Measurements from ENCODE around the gene FABP1. TPM values are rescaled to one million over a fixed set of nuclear protein-coding genes. Genes with fewer than 3 reads are reported as not detected.
A peak's percentile ranks its signal among the peaks of the same experiment; 100 is the strongest.

FABP1 gene
- total and polyA plus RNA-seq, 12 donors, result 0.14 to 1.1 TPM; not detected in 10

GRCh38 chr2:88081924-88082608 is 45.8 kb downstream of the FABP1 start:
- H3K36me3 ChIP-seq, result peaks cover 0 to 18% (median 0%) of the 10 kb centered on the region in 9 donors
- TF ChIP-seq, protein P1, sequence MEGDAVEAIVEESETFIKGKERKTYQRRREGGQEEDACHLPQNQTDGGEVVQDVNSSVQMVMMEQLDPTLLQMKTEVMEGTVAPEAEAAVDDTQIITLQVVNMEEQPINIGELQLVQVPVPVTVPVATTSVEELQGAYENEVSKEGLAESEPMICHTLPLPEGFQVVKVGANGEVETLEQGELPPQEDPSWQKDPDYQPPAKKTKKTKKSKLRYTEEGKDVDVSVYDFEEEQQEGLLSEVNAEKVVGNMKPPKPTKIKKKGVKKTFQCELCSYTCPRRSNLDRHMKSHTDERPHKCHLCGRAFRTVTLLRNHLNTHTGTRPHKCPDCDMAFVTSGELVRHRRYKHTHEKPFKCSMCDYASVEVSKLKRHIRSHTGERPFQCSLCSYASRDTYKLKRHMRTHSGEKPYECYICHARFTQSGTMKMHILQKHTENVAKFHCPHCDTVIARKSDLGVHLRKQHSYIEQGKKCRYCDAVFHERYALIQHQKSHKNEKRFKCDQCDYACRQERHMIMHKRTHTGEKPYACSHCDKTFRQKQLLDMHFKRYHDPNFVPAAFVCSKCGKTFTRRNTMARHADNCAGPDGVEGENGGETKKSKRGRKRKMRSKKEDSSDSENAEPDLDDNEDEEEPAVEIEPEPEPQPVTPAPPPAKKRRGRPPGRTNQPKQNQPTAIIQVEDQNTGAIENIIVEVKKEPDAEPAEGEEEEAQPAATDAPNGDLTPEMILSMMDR (IDR thresholded peaks at IDR 0.05), result peak in 1 of 9 donors; percentile 18
- DNase-seq, result no peak
- intact Hi-C loops (cut with DNase I), result no loop called here
- H3K27ac ChIP-seq, result peak overlapping the region in 5 of 10 donors; percentile 19 to 40 (median 31)
- H3K9me3 ChIP-seq, result no peaks in the 10 kb centered on the region
- ATAC-seq, result peak in 5 of 8 donors; percentile 24 to 62 (median 43)
- H3K27me3 ChIP-seq, result no peaks in the 10 kb centered on the region
- 66 to 68% methylated on average over 4 of the region's 4 CpGs for WGBS, 2 donors
- H3K4me1 ChIP-seq, result peaks cover 0 to 56% (median 26%) of the 10 kb centered on the region in 9 donors
- H3K4me3 ChIP-seq, result no peak overlapping the region

- H3K4me3 ChIP-seq, result no peak overlapping the region
- TF ChIP-seq, protein P1 (IDR thresholded peaks at IDR 0.05), result no peak
- H3K9me3 ChIP-seq, result no peaks in the 10 kb centered on the region
- no peaks in the 10 kb centered on the region for H3K27me3 ChIP-seq
- H3K36me3 ChIP-seq, result peaks cover 0 to 14% (median 0%) of the 10 kb centered on the region in 9 donors
- DNase-seq (no peak), ATAC-seq (no peak)
- peaks cover 0 to 70% (median 30%) of the 10 kb centered on the region in 9 donors for H3K4me1 ChIP-seq
- intact Hi-C loops (cut with DNase I), result no loop called here
- peak overlapping the region in 2 of 10 donors; percentile 35 to 53 for H3K27ac ChIP-seq
- WGBS, 2 donors, result 53 to 59% methylated on average over 2 of the region's 2 CpGs
These were observed 47.3 kb downstream of the FABP1 start for GRCh38 chr2:88080545-88080944.

GRCh38 chr2:88078643-88079172 is 49.2 kb downstream of the FABP1 start:
- H3K27me3 ChIP-seq, result no peaks in the 10 kb centered on the region
- WGBS, 2 donors, result 35 to 37% methylated on average over 3 of the region's 3 CpGs
- TF ChIP-seq, protein P1 (IDR thresholded peaks at IDR 0.05), result no peak
- no peak for ATAC-seq
- H3K4me1 ChIP-seq, result peaks cover 0 to 73% (median 35%) of the 10 kb centered on the region in 9 donors
- no peaks in the 10 kb centered on the region for H3K9me3 ChIP-seq
- no peak overlapping the region for H3K4me3 ChIP-seq
- peak overlapping the region in 6 of 10 donors; percentile 26 to 77 (median 64) for H3K27ac ChIP-seq
- H3K36me3 ChIP-seq, result no peaks in the 10 kb centered on the region
- intact Hi-C loops (cut with DNase I), result no loop called here
- DNase-seq, result no peak

- DNase-seq (peak; percentile 40 to 56), ATAC-seq (peak; percentile 70 to 91 (median 88))
- peak overlapping the region in 8 of 10 donors; percentile 28 to 77 (median 68) for H3K27ac ChIP-seq
- H3K36me3 ChIP-seq, result no peaks in the 10 kb centered on the region
- TF ChIP-seq, protein P1 (IDR thresholded peaks at IDR 0.05), result no peak
- H3K9me3 ChIP-seq, result peaks cover 0 to 4% (median 0%) of the 10 kb centered on the region in 11 donors
- intact Hi-C loops (cut with DNase I), result no loop called here
- 35 to 50% methylated on average over 8 of the region's 8 CpGs for WGBS, 2 donors
- H3K27me3 ChIP-seq, result no peaks in the 10 kb centered on the region
- no peak overlapping the region for H3K4me3 ChIP-seq
- peaks cover 0 to 68% (median 31%) of the 10 kb centered on the region in 9 donors for H3K4me1 ChIP-seq
These were observed 50.8 kb downstream of the FABP1 start for GRCh38 chr2:88077080-88077479.

All from heart right ventricle (tissue), 16 donors.